Vagina (tissue), 2 donors: ENCODE data around the gene SERP1. TPM values are rescaled to one million over a fixed set of nuclear protein-coding genes. Genes with fewer than 3 reads are reported as not detected.
"Not testable (repeated sequence)": the region's sequence is repeated elsewhere in the genome, so short reads cannot be mapped to it uniquely, and the experiment has no call there.

Source experiments
- DNase-seq, 2 donors: peaks; one replicate each; pipeline ENCODE4 v3.0.0-alpha.2; 2017; ENCODE audit errors: extremely low spot score in 2 of 2
- H3K27ac ChIP-seq: fragments of 200-600 bp; sonication (generic); one replicate; pipeline ENCODE4 v1.5.1; 2019
- H3K27me3 ChIP-seq: fragments of 200-600 bp; sonication (generic); one replicate; pipeline ENCODE4 v1.5.1; 2019
- H3K36me3 ChIP-seq, 2 donors: fragments of 200-600 bp; sonication (generic); one replicate each; pipeline ENCODE4 v1.5.1; 2017 to 2019
- H3K4me1 ChIP-seq: fragments of 200-600 bp; sonication (generic); one replicate; pipeline ENCODE4 v1.5.1; 2019
- H3K4me3 ChIP-seq, 2 donors: fragments of 200-600 bp; sonication (generic); 1 replicate in 1 of 2; 2 replicates in 1 of 2; pipeline ENCODE4 v1.5.1; 2016 to 2019
- H3K9me3 ChIP-seq: fragments of 200-600 bp; sonication (generic); one replicate; pipeline ENCODE4 v1.5.1; 2019
- CTCF ChIP-seq, 3 experiments: fragments of 450-650 bp in 2 of 3; fragments of 200-600 bp in 1 of 3; sonication (generic) in 1 of 3; IDR thresholded peaks; one replicate each; pipeline ENCODE4 v1.5.1; 2017 to 2019; ENCODE audit warnings: antibody characterized with exemption in 3 of 3, mild to moderate bottlenecking in 2 of 3, moderate library complexity in 2 of 3
- POLR2A ChIP-seq, 2 donors: fragments of 450-650 bp; IDR thresholded peaks; one replicate each; pipeline ENCODE4 v1.6.1; 2017; ENCODE audit warnings: antibody characterized with exemption in 2 of 2, mild to moderate bottlenecking in 2 of 2, moderate library complexity in 2 of 2
- POLR2AphosphoS5 ChIP-seq, 2 donors: sonication (generic); formaldehyde crosslinking; IDR thresholded peaks; one replicate each; pipeline ENCODE4 v1.9.0; 2017; ENCODE audit warnings: antibody characterized with exemption in 2 of 2, mild to moderate bottlenecking in 2 of 2, low read depth in 1 of 2; ENCODE audit not compliant: insufficient read depth in 1 of 2
- intact Hi-C: fragments of 100-400 bp; cut with DNase I; formaldehyde crosslinking; loops from one replicate; pipeline ENCODE4 v1.15.1; 2023
- total RNA-seq: library from RNA; depleted of rRNA; stranded (reverse); fragments of >200 nt; gene quantifications from one replicate; pipeline ENCODE4 v1.2.3, GENCODE V29; 2016

The SERP1 gene
- total RNA-seq, 1 donor from 2014 or later: 231 TPM

GRCh38 chr3:150509780-150510179 is 36.5 kb downstream of the SERP1 start:
- Histone ChIP-seq H3K27me3 (no peaks in the 10 kb centered on the region), H3K36me3 (no peaks in the 10 kb centered on the region), H3K27ac (no peak overlapping the region), H3K9me3 (no peaks in the 10 kb centered on the region), H3K4me1 (no peaks in the 10 kb centered on the region), H3K4me3 (no peak overlapping the region)
- TF ChIP-seq POLR2AphosphoS5 (IDR thresholded peaks at IDR 0.05; ENCODE audit: insufficient read depth in 1 of 2, low read depth in 1 of 2): no peak
- TF ChIP-seq POLR2A (IDR thresholded peaks at IDR 0.05): no peak
- TF ChIP-seq CTCF (IDR thresholded peaks at IDR 0.05): no peak
- no peak for DNase-seq
- intact Hi-C loops: no loop called here

GRCh38 chr3:150508401-150508800 is 37.9 kb downstream of the SERP1 start:
- intact Hi-C loops: no loop called here
- no peak overlapping the region for H3K4me3 ChIP-seq
- DNase-seq: no peak

GRCh38 chr3:150504483-150504882 is 41.8 kb downstream of the SERP1 start:
- intact Hi-C loops: no loop called here
- no peak overlapping the region for H3K27ac ChIP-seq
- no peak for TF ChIP-seq POLR2AphosphoS5 (IDR thresholded peaks at IDR 0.05; ENCODE audit: insufficient read depth in 1 of 2, low read depth in 1 of 2)
- no peak for TF ChIP-seq POLR2A (IDR thresholded peaks at IDR 0.05)
- DNase-seq: no peak
- H3K4me3 ChIP-seq: no peak overlapping the region
- H3K27me3 ChIP-seq: no peaks in the 10 kb centered on the region
- H3K9me3 ChIP-seq: no peaks in the 10 kb centered on the region
- H3K4me1 ChIP-seq: no peaks in the 10 kb centered on the region
- no peaks in the 10 kb centered on the region for H3K36me3 ChIP-seq

More at GRCh38 chr3:150508401-150508800, 37.9 kb downstream of the SERP1 start:
- TF ChIP-seq CTCF (IDR thresholded peaks at IDR 0.05): no peak
- no peak for TF ChIP-seq POLR2A (IDR thresholded peaks at IDR 0.05)
- no peak for TF ChIP-seq POLR2AphosphoS5 (IDR thresholded peaks at IDR 0.05; ENCODE audit: insufficient read depth in 1 of 2, low read depth in 1 of 2)
- H3K36me3 ChIP-seq: no peaks in the 10 kb centered on the region
- H3K9me3 ChIP-seq: no peaks in the 10 kb centered on the region
- no peaks in the 10 kb centered on the region for H3K27me3 ChIP-seq
- no peak overlapping the region for H3K27ac ChIP-seq
- H3K4me1 ChIP-seq: no peaks in the 10 kb centered on the region

GRCh38 chr3:150503402-150504099 is 42.7 kb downstream of the SERP1 start:
- no peaks in the 10 kb centered on the region for H3K4me1 ChIP-seq
- no peak overlapping the region for H3K4me3 ChIP-seq
- no peaks in the 10 kb centered on the region for H3K9me3 ChIP-seq
- no peak for DNase-seq
- no peaks in the 10 kb centered on the region for H3K36me3 ChIP-seq
- TF ChIP-seq POLR2AphosphoS5 (IDR thresholded peaks at IDR 0.05; ENCODE audit: insufficient read depth in 1 of 2, low read depth in 1 of 2) (no peak), POLR2A (IDR thresholded peaks at IDR 0.05) (no peak), CTCF (IDR thresholded peaks at IDR 0.05) (no peak)
- no peak overlapping the region for H3K27ac ChIP-seq
- H3K27me3 ChIP-seq: no peaks in the 10 kb centered on the region
- intact Hi-C loops: no loop called here

GRCh38 chr3:150500960-150501359 is 45.3 kb downstream of the SERP1 start:
- H3K27ac ChIP-seq, H3K4me3 ChIP-seq, H3K27me3 ChIP-seq, H3K36me3 ChIP-seq, H3K9me3 ChIP-seq, H3K4me1 ChIP-seq, intact Hi-C loops, DNase-seq: not testable (repeated sequence)

GRCh38 chr3:150497956-150498355 is 48.3 kb downstream of the SERP1 start:
- Histone ChIP-seq H3K9me3 (no peaks in the 10 kb centered on the region), H3K27ac (no peak overlapping the region), H3K27me3 (no peaks in the 10 kb centered on the region), H3K36me3 (no peaks in the 10 kb centered on the region), H3K4me1 (no peaks in the 10 kb centered on the region), H3K4me3 (no peak overlapping the region)
- intact Hi-C loops: loop anchor here (10.0 kb wide), 1 partner anchor 83 kb away; no protein-coding TSS in a partner anchor
- DNase-seq: no peak
- no peak for TF ChIP-seq POLR2A (IDR thresholded peaks at IDR 0.05)
- TF ChIP-seq CTCF (IDR thresholded peaks at IDR 0.05): no peak
- TF ChIP-seq POLR2AphosphoS5 (IDR thresholded peaks at IDR 0.05; ENCODE audit: insufficient read depth in 1 of 2, low read depth in 1 of 2): peak in 1 of 2 donors; percentile 45
